Thyroid gland (tissue), 4 donors: ENCODE data around the gene CTNNBL1. TPM values are rescaled to one million over a fixed set of nuclear protein-coding genes. Genes with fewer than 3 reads are reported as not detected.

Source experiments
- DNase-seq, 2 donors: peaks; one replicate each; pipeline ENCODE4 v3.0.0-alpha.2; 2019
- H3K27ac ChIP-seq, 3 donors: fragments of 200-600 bp; sonication (generic); 1 replicate in 2 of 3; 2 replicates in 1 of 3; pipeline ENCODE4 v1.5.1; 2016 to 2019; ENCODE audit warnings: mild to moderate bottlenecking in 1 of 3, moderate library complexity in 1 of 3
- H3K27me3 ChIP-seq: fragments of 200-600 bp; sonication (generic); one replicate; pipeline ENCODE4 v1.5.1; 2019
- H3K36me3 ChIP-seq, 2 donors: fragments of 200-600 bp; sonication (generic); one replicate each; pipeline ENCODE4 v1.5.1; 2016 to 2019
- H3K4me1 ChIP-seq, 2 donors: fragments of 200-600 bp; sonication (generic); one replicate each; pipeline ENCODE4 v1.5.1; 2017 to 2019
- H3K4me3 ChIP-seq, 3 donors: fragments of 200-600 bp; sonication (generic); replicated peaks in 1 of 3; 1 replicate in 2 of 3; 2 replicates in 1 of 3; pipeline ENCODE4 v1.5.1; 2016; ENCODE audit warnings: mild to moderate bottlenecking in 1 of 3
- H3K9me3 ChIP-seq: fragments of 200-600 bp; sonication (generic); one replicate; pipeline ENCODE4 v1.5.1; 2017
- CTCF ChIP-seq, 6 experiments: fragments of 200-600 bp in 3 of 6; fragments of 450-650 bp in 3 of 6; sonication (generic) in 3 of 6; IDR thresholded peaks; one replicate each; pipeline ENCODE4 v1.5.1; 2016 to 2019; ENCODE audit warnings: antibody characterized with exemption in 6 of 6, mild to moderate bottlenecking in 2 of 6, inconsistent platforms in 1 of 6, moderate library complexity in 1 of 6
- POLR2A ChIP-seq, 2 donors: fragments of 450-650 bp; IDR thresholded peaks; one replicate each; pipeline ENCODE4 v1.6.1; 2017; ENCODE audit warnings: antibody characterized with exemption in 2 of 2, mild to moderate bottlenecking in 2 of 2, moderate library complexity in 1 of 2
- WGBS, 2 donors: methylation state at CpG; one replicate each; pipeline ENCODE4 v1.1.5; 2017; 5-methylcytosine and 5-hydroxymethylcytosine counted together
- intact Hi-C: fragments of 100-400 bp; cut with DNase I; formaldehyde crosslinking; loops from one replicate; pipeline ENCODE4 v1.15.1; 2023
- total RNA-seq, 4 donors: library from RNA; depleted of rRNA; stranded (reverse); fragments of >200 nt; gene quantifications; one replicate each; pipeline ENCODE4 v1.2.3, GENCODE V29; 2016

CTNNBL1 gene
- total RNA-seq, 4 donors from 2014 or later, result 22.3 to 31.2 (median 24.6) TPM

GRCh38 chr20:37692459-37693166 is 1.2 kb upstream of the CTNNBL1 start:
- DNase-seq, result no peak
- 88 to 94% methylated on average over 8 of the region's 8 CpGs for WGBS, 2 donors
- Histone ChIP-seq H3K27ac (no peak overlapping the region), H3K27me3 (no peaks in the 10 kb centered on the region), H3K9me3 (no peaks in the 10 kb centered on the region), H3K36me3 (no peaks in the 10 kb centered on the region), H3K4me1 (peaks cover 6 to 10% of the 10 kb centered on the region in 2 donors), H3K4me3 (no peak overlapping the region)
- intact Hi-C loops, result no loop called here
- no peak for TF ChIP-seq POLR2A (IDR thresholded peaks at IDR 0.05)
- TF ChIP-seq CTCF (IDR thresholded peaks at IDR 0.05), result no peak

- TF ChIP-seq CTCF (IDR thresholded peaks at IDR 0.05) (no peak), POLR2A (IDR thresholded peaks at IDR 0.05) (no peak)
- Histone ChIP-seq H3K9me3 (no peaks in the 10 kb centered on the region), H3K36me3 (no peaks in the 10 kb centered on the region), H3K4me3 (peak overlapping the region in 2 of 3 donors; percentile 28 to 57), H3K4me1 (peaks cover 6 to 10% of the 10 kb centered on the region in 2 donors), H3K27me3 (no peaks in the 10 kb centered on the region), H3K27ac (no peak overlapping the region)
- DNase-seq, result no peak
- intact Hi-C loops, result no loop called here
- WGBS, 2 donors, result 67 to 74% methylated on average over 2 of the region's 2 CpGs
Measured at GRCh38 chr20:37693242-37693634, 592 bp upstream of the CTNNBL1 start.

GRCh38 chr20:37695684-37696342 is 2.0 kb downstream of the CTNNBL1 start:
- H3K9me3 ChIP-seq, result no peaks in the 10 kb centered on the region
- H3K4me1 ChIP-seq, result peaks cover 6 to 10% of the 10 kb centered on the region in 2 donors
- no peak for DNase-seq
- no peak overlapping the region for H3K4me3 ChIP-seq
- no peaks in the 10 kb centered on the region for H3K27me3 ChIP-seq
- H3K36me3 ChIP-seq, result no peaks in the 10 kb centered on the region
- intact Hi-C loops, result no loop called here
- H3K27ac ChIP-seq, result no peak overlapping the region
- TF ChIP-seq POLR2A (IDR thresholded peaks at IDR 0.05) (no peak), CTCF (IDR thresholded peaks at IDR 0.05) (no peak)
- WGBS, 2 donors, result 84 to 87% methylated on average over 3 of the region's 3 CpGs

- no peak for TF ChIP-seq CTCF (IDR thresholded peaks at IDR 0.05)
- TF ChIP-seq POLR2A (IDR thresholded peaks at IDR 0.05), result no peak
- Histone ChIP-seq H3K27ac (no peak overlapping the region), H3K9me3 (no peaks in the 10 kb centered on the region), H3K4me3 (no peak overlapping the region), H3K36me3 (no peaks in the 10 kb centered on the region), H3K27me3 (no peaks in the 10 kb centered on the region), H3K4me1 (peaks cover 6 to 10% of the 10 kb centered on the region in 2 donors)
- intact Hi-C loops, result no loop called here
- 91 to 94% methylated on average over 4 of the region's 4 CpGs for WGBS, 2 donors
- no peak for DNase-seq
Measured at GRCh38 chr20:37697314-37697713, 3.5 kb downstream of the CTNNBL1 start.

GRCh38 chr20:37699202-37699601 is 5.4 kb downstream of the CTNNBL1 start:
- intact Hi-C loops, result no loop called here
- Histone ChIP-seq H3K4me3 (no peak overlapping the region), H3K9me3 (no peaks in the 10 kb centered on the region), H3K27me3 (no peaks in the 10 kb centered on the region), H3K4me1 (peaks cover 6 to 10% of the 10 kb centered on the region in 2 donors), H3K36me3 (no peaks in the 10 kb centered on the region), H3K27ac (no peak overlapping the region)
- no peak for TF ChIP-seq CTCF (IDR thresholded peaks at IDR 0.05)
- TF ChIP-seq POLR2A (IDR thresholded peaks at IDR 0.05), result no peak
- DNase-seq, result no peak
- WGBS, 2 donors, result 86 to 87% methylated on average over 2 of the region's 2 CpGs
